GM18526 (cell line): ENCODE measurements around the gene FERMT2.

Experiments used
- POLR2A ChIP-seq: IDR thresholded peaks from 3 replicates; pipeline ENCODE4 v1.6.1; 2011; ENCODE audit not compliant: insufficient read length; ENCODE audit errors: extremely low read depth

The FERMT2 gene, protein sequence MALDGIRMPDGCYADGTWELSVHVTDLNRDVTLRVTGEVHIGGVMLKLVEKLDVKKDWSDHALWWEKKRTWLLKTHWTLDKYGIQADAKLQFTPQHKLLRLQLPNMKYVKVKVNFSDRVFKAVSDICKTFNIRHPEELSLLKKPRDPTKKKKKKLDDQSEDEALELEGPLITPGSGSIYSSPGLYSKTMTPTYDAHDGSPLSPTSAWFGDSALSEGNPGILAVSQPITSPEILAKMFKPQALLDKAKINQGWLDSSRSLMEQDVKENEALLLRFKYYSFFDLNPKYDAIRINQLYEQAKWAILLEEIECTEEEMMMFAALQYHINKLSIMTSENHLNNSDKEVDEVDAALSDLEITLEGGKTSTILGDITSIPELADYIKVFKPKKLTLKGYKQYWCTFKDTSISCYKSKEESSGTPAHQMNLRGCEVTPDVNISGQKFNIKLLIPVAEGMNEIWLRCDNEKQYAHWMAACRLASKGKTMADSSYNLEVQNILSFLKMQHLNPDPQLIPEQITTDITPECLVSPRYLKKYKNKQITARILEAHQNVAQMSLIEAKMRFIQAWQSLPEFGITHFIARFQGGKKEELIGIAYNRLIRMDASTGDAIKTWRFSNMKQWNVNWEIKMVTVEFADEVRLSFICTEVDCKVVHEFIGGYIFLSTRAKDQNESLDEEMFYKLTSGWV

GRCh38 chr14:52950898-52951680, at the start of gene FERMT2:
Gene FERMT2, minus strand, starts transcription at chr14:52951050. Its CDS starts 482 bp downstream, at chr14:52950568.
- TF ChIP-seq POLR2A, result no peak

GRCh38 chr14:52998376-52999015, 47.6 kb upstream of the FERMT2 start:
- TF ChIP-seq POLR2A, result no peak

DNA sequence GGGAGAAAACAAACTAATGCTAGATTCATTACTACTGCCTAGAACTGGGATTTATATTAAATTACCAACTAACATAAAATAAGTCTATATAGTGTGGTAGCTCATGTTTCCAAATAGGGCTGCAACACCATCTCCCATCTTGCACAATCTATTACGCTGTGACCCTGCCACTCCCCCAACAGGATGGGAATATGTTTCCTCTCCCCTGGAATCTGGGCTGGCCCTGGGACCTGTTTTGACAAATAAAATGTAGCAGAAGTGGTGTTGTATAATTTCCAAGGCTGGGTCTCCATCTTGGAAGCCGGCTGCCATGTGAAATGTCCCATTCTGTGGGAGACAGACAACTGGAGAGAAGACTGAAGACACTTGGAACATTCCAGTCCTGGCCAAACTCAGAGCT, 45.6 kb upstream of the FERMT2 start:
- no peak for TF ChIP-seq POLR2A

DNA sequence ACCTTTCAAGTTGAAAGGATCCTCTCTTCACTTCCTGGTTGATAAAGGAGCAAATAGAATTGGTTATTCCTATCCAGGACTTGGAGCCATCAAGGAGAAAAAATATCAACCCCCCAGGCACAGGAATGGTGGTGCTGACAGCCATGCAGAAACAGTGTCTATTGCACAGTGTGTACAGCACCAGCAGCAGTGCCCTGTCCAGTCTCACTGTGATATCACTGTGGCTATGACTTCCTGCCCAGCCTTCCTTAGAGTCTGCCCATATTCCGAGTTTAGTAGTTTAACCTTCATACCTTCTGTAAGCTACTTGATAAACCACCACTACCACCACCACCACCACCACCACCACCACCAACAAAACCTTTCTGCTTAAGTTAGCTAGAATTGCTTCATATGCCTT, 45.1 kb upstream of the FERMT2 start:
- TF ChIP-seq POLR2A, result no peak

- TF ChIP-seq POLR2A, result no peak
These were observed 41.5 kb upstream of the FERMT2 start for GRCh38 chr14:52992236-52992870.

DNA sequence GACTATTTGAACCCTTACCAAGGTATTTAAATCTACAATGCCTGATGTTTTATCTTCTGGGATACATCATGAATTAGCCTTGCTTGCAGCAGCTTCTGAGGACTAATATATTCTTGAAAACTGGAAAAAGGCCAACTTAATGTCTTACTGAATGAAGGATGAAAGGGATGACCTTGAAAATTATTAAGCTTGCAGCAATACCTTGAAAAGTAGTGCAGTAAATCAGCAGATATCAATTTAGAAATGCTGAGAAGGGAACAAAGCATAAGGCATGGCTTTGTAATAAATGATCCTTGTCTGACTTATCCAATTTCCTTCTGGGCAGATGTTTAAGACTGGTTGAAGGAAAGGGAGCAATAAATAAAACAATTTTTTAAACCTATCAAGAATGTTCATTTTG, 37.3 kb upstream of the FERMT2 start:
- no peak for TF ChIP-seq POLR2A

DNA sequence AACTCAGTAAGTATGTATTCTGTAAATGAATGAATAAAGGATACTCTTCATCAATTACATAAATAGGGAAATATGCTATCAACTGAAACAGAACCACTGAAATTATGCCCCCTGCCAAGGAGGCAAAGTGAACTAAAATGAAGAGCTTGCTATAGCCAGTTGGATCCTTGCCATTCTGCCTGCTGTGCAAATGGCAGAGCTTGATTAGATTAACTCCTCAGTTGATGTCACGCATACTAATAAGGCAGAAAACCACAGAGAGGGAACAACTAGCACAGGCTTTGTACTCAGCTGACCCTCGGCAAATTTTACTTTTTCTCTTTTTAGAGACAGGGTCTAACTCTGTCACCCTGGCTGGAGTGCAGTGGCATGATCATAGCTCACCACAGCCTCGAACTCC, 36.7 kb upstream of the FERMT2 start:
- no peak for TF ChIP-seq POLR2A

GRCh38 chr14:52987042-52987441, 36.2 kb upstream of the FERMT2 start:
- TF ChIP-seq POLR2A, result no peak

DNA sequence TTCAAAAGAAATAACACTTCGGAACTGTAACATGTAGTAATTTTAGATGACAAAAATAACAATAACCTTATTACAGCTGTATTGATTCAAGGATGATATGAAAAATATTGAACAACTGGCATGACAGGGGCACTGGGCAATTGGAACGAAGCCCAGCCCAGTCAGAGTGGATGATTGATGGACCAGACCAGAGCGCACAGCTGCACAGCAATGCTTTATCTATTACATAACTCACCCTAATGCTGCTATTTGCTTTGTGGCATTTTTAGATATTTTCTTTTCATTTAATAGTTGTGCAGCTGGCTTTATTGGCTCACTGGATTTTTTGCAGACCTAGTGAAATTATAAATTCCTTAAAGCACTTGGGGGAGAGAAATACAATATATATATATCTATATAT, 26.9 kb upstream of the FERMT2 start:
- TF ChIP-seq POLR2A, result no peak

DNA sequence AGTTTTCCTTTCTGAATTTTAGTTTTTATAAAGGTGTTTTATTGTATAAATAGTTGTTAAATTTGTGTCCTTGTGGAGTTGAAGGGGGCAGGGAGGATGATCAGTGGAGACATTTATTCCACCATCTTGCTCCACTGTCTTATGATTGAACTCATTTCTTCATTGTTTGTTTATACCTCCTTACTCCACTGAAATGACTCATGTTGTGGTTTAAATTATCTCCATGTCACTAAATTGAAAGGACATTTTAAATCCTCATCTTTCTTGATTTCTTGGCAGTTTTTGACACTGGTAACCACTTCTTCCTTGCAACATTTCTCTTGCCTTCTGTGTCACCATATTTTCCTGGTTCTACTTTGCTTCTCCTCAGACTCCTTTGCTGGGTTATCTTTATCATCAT, 23.6 kb upstream of the FERMT2 start:
- no peak for TF ChIP-seq POLR2A

GRCh38 chr14:52961060-52961639, 10.3 kb upstream of the FERMT2 start:
- TF ChIP-seq POLR2A, result no peak

DNA sequence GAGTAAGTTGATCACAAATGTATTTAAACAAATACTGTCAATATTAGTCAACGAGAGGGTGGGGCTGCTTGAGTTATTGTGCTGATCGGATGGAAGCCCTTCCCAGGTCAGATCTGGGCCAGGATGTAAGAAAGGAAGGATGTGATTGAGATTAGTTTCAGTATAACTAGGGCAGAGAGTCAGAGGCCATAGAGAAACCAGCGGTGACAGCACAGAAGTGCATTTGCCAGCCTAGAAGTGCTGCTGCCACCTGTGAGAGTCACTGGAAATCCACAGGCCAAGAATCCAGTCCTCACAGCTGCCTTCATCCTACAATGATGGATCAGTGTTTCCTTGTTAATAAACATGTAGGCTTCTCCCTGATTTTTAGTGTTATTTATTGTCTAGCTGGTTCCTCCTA, 9.8 kb upstream of the FERMT2 start:
- TF ChIP-seq POLR2A, result no peak

DNA sequence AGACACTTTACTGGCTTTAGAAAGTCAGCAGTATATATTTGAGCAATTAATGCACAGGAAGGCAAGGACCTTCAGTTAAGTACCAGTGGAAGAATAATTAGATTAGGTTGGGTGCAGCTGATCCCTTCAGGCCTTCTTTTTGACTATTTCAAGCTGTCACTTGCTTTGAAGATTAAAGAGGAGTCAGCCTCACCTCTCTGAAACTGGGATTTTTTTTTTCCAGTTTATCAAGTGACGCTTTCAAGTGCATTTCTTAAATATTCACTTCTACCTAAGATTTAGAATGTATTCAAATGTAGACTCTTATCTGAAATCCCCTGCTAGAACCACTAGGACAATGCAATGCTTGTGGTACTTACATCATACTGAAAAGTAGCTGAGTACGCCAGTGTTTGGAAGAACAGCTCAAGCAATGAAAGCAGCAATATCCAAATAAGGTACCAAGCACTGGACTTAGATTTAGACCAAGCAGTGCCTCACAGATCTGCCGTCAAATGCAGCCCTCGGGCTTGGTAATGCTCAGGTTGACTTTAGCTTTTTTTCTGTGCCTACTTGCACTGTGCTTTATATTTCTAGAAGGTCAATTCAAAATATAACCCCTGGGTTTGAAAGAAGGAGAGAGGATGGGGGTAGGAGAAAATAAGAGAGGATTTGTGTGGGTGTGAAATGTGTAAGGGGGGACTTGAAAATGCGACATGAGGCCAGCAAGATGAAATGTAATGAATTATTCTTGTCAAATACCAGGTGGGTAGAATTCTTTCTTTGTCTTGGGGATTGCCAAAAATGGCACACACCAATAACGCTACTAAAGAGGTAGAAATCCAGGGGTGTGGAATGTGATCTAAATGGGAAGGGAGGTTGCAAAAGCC, 3.7 kb upstream of the FERMT2 start:
- no peak for TF ChIP-seq POLR2A
